MM.1S (cell line): ENCODE measurements around the gene SPIN2A.
"Not testable (repeated sequence)": the region's sequence is repeated elsewhere in the genome, so short reads cannot be mapped to it uniquely, and the experiment has no call there.

Experiments
- DNase-seq: peaks from one replicate; pipeline ENCODE4 v3.0.0-alpha.2; 2015
- H2AFZ ChIP-seq: fragments of 300-600 bp; sonication (generic); 2 replicates; pipeline ENCODE4 v1.6.0; 2016; ENCODE audit warnings: antibody characterized with exemption, low read length
- H3F3A ChIP-seq: fragments of 300-600 bp; sonication (generic); 2 replicates; pipeline ENCODE4 v1.6.1; 2016; ENCODE audit warnings: mild to moderate bottlenecking, antibody characterized with exemption, low read length, moderate library complexity, mixed read lengths; ENCODE audit not compliant: insufficient read depth
- H3K27ac ChIP-seq: fragments of 300-600 bp; sonication (generic); 2 replicates; pipeline ENCODE4 v1.5.1; 2016; ENCODE audit warnings: mild to moderate bottlenecking, low read length
- H3K27me3 ChIP-seq: fragments of 300-600 bp; sonication (generic); replicated peaks from 2 replicates; pipeline ENCODE4 v1.6.0; 2016; ENCODE audit warnings: low read length; ENCODE audit not compliant: insufficient read depth
- H3K36me3 ChIP-seq: fragments of 300-600 bp; sonication (generic); replicated peaks from 2 replicates; pipeline ENCODE4 v1.6.1; 2016; ENCODE audit warnings: mild to moderate bottlenecking, low read length, mixed read lengths; ENCODE audit not compliant: insufficient read depth
- H3K4me1 ChIP-seq: fragments of 300-600 bp; sonication (generic); 2 replicates; pipeline ENCODE4 v1.6.1; 2016; ENCODE audit warnings: low read length, mixed read lengths
- H3K4me2 ChIP-seq: fragments of 300-600 bp; sonication (generic); 2 replicates; pipeline ENCODE4 v1.6.0; 2016; ENCODE audit warnings: low read depth, low read length
- H3K4me3 ChIP-seq: fragments of 300-600 bp; sonication (generic); 2 replicates; pipeline ENCODE4 v1.5.1; 2016; ENCODE audit warnings: low read length, mixed read lengths
- H3K79me2 ChIP-seq: fragments of 300-600 bp; sonication (generic); 2 replicates; pipeline ENCODE4 v1.6.1; 2016; ENCODE audit warnings: mixed run types, low read length, mixed read lengths
- H3K9ac ChIP-seq: fragments of 300-600 bp; sonication (generic); 2 replicates; pipeline ENCODE4 v1.6.1; 2016; ENCODE audit warnings: low read length, mixed read lengths
- H3K9me2 ChIP-seq: fragments of 300-600 bp; sonication (generic); replicated peaks from 2 replicates; pipeline ENCODE4 v1.6.1; 2016; ENCODE audit warnings: mild to moderate bottlenecking, low read length, mixed read lengths; ENCODE audit not compliant: insufficient read depth
- H3K9me3 ChIP-seq: fragments of 300-600 bp; sonication (generic); replicated peaks from 2 replicates; pipeline ENCODE4 v1.6.1; 2016; ENCODE audit warnings: mild to moderate bottlenecking, low read length, mixed read lengths; ENCODE audit not compliant: insufficient read depth
- H4K20me1 ChIP-seq: fragments of 300-600 bp; sonication (generic); 2 replicates; pipeline ENCODE4 v1.6.1; 2016; ENCODE audit warnings: mild to moderate bottlenecking, low read length, moderate library complexity, mixed read lengths; ENCODE audit not compliant: insufficient read depth
- EZH2 ChIP-seq: fragments of 300-600 bp; sonication (generic); optimal IDR thresholded peaks from 2 replicates; pipeline ENCODE3; 2017; ENCODE audit warnings: low read depth, mild to moderate bottlenecking, antibody characterized with exemption, low read length, mixed read lengths
- EZH2phosphoT487 ChIP-seq: fragments of 300-600 bp; sonication (generic); IDR thresholded peaks from 2 replicates; pipeline ENCODE4 v1.6.1; 2018; ENCODE audit warnings: antibody characterized with exemption, low read length
- TF ChIP-seq, protein P1 (sequence below): fragments of 300-600 bp; sonication (generic); IDR thresholded peaks from 2 replicates; pipeline ENCODE4 v1.5.1; 2016; ENCODE audit warnings: antibody characterized with exemption, low read length, mixed read lengths

Gene SPIN2A

DNA sequence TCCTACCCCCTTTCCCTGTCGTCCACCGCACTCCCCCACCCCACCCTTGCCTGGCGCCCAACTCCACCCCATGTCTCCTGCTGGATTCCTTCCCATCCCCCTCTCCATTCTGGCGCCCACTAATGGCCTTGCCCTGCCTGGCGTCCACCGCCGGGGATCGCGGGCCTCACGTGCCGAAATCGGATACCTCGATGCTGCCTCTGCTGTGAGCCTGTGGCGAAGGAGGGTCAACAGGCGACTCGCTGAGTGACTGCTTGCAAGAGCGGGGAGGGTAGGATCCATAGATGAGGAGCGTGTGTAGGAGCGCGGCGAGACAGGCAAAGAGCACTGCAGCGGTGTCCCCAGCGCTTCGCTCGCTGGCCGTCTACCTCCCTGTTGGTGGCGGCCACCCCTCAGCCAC, at the start of gene SPIN2A:
Gene SPIN2A, minus strand, starts transcription at position 325 of the 400 bp plus-strand sequence. CDS start 800 bp downstream, outside the sequence.
- not testable (repeated sequence) for H3F3A ChIP-seq, H3K36me3 ChIP-seq, H3K27ac ChIP-seq, H3K27me3 ChIP-seq, DNase-seq, H3K79me2 ChIP-seq, H2AFZ ChIP-seq, H3K4me2 ChIP-seq, H3K4me3 ChIP-seq, H3K4me1 ChIP-seq, H3K9me3 ChIP-seq, H4K20me1 ChIP-seq, H3K9me2 ChIP-seq, H3K9ac ChIP-seq

DNA sequence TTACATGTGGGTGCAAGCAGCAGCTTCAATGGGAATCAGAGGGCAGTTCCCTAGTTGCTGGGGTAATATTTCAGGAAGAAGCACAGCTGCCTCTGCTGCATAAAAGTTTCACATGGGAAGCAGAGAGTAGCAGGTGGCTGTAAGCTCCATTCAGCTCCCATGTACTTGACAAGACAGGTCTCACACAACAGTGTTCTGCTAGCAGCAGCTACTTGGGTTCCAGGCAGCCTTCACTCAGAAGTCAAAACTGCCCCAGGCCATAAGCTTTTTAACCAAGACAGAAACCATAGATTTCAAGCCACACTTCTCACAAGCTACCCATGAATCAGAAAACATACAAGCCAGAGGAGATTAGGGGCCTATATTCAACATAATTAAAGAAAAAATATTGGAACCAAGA, 41.4 kb upstream of the SPIN2A start:
- Histone ChIP-seq H4K20me1 (no peaks in the 10 kb centered on the region), H3K4me2 (no peak overlapping the region), H3K4me1 (peaks cover 14% of the 10 kb centered on the region), H3K27ac (peak overlapping the region; percentile 40; the same call in 1 of the 2 replicates), H3K9ac (no peak overlapping the region), H3K9me2 (no peaks in the 10 kb centered on the region), H2AFZ (no peak overlapping the region), H3K4me3 (no peak overlapping the region), H3K79me2 (no peaks in the 10 kb centered on the region), H3K36me3 (no peaks in the 10 kb centered on the region), H3F3A (no peaks in the 10 kb centered on the region; the same call in 1 of the 2 replicates), H3K9me3 (no peaks in the 10 kb centered on the region), H3K27me3 (no peaks in the 10 kb centered on the region)
- peak; percentile 69 for DNase-seq
- TF ChIP-seq EZH2: no peak
- no peak for TF ChIP-seq EZH2phosphoT487

DNA sequence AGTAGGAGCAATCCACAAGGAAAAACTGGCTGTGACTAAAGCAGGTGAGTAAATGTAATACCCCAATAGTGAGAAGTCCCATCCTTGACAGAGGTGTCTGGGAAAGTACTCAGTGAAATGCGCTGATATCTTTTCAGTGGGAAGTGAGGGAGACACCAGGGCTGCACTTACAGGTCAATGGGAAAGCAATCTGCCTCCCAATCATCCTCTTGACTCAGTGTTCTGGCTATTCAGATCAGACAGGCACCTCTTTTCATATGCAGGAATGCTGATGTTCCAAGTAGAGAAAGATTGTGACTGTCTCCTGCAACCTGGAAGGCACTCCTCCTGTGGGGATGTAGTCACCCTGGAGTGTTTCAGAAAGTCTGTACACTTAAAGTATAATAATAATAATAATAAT, 39.9 kb upstream of the SPIN2A start:
- H3K36me3 ChIP-seq: no peaks in the 10 kb centered on the region
- H3K4me3 ChIP-seq: no peak overlapping the region
- no peaks in the 10 kb centered on the region; the same call in 1 of the 2 replicates for H3F3A ChIP-seq
- H3K79me2 ChIP-seq: no peaks in the 10 kb centered on the region
- no peaks in the 10 kb centered on the region for H4K20me1 ChIP-seq
- H3K9me2 ChIP-seq: no peaks in the 10 kb centered on the region
- no peak overlapping the region for H3K27ac ChIP-seq
- H3K4me2 ChIP-seq: no peak overlapping the region
- DNase-seq: no peak
- H3K4me1 ChIP-seq: peaks cover 14% of the 10 kb centered on the region
- TF ChIP-seq, protein P1, sequence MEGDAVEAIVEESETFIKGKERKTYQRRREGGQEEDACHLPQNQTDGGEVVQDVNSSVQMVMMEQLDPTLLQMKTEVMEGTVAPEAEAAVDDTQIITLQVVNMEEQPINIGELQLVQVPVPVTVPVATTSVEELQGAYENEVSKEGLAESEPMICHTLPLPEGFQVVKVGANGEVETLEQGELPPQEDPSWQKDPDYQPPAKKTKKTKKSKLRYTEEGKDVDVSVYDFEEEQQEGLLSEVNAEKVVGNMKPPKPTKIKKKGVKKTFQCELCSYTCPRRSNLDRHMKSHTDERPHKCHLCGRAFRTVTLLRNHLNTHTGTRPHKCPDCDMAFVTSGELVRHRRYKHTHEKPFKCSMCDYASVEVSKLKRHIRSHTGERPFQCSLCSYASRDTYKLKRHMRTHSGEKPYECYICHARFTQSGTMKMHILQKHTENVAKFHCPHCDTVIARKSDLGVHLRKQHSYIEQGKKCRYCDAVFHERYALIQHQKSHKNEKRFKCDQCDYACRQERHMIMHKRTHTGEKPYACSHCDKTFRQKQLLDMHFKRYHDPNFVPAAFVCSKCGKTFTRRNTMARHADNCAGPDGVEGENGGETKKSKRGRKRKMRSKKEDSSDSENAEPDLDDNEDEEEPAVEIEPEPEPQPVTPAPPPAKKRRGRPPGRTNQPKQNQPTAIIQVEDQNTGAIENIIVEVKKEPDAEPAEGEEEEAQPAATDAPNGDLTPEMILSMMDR: no peak
- H3K9ac ChIP-seq: no peak overlapping the region
- H3K27me3 ChIP-seq: no peaks in the 10 kb centered on the region
- no peaks in the 10 kb centered on the region for H3K9me3 ChIP-seq
- no peak overlapping the region for H2AFZ ChIP-seq

DNA sequence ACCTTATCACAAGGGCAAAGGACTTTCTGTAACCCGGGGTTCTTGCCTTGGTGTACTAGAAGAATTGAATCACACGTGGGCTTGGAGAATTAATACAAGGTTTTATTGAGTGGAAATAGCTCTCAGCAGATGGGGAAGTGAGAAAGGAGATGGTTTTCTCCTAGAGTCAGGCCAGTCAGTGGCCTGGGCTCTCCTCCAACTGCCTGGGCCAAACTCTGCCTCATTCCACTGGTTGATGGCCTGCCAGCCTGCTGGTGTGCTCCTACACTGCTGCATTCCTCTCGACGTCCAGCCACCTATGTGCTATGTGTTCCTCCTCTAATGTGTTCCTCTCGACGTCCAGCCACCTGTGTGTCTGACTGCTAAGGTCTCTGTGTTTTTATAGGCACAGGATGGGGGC, 35.3 kb upstream of the SPIN2A start:
- H3K4me3 ChIP-seq: no peak overlapping the region
- H3K27me3 ChIP-seq: no peaks in the 10 kb centered on the region
- no peak overlapping the region for H3K27ac ChIP-seq
- H3F3A ChIP-seq: no peaks in the 10 kb centered on the region
- TF ChIP-seq EZH2phosphoT487 (no peak), EZH2 (no peak)
- TF ChIP-seq, protein P1: no peak
- H2AFZ ChIP-seq: no peak overlapping the region
- H3K36me3 ChIP-seq: no peaks in the 10 kb centered on the region
- H4K20me1 ChIP-seq: no peaks in the 10 kb centered on the region
- H3K79me2 ChIP-seq: no peaks in the 10 kb centered on the region
- H3K9me2 ChIP-seq: no peaks in the 10 kb centered on the region
- no peaks in the 10 kb centered on the region for H3K4me1 ChIP-seq
- H3K9ac ChIP-seq: no peak overlapping the region
- no peak for DNase-seq
- H3K4me2 ChIP-seq: no peak overlapping the region
- no peaks in the 10 kb centered on the region for H3K9me3 ChIP-seq
